GM23338 (cell line): ENCODE measurements around the gene TMEM200A. TPM values are rescaled to one million over a fixed set of nuclear protein-coding genes. Genes with fewer than 3 reads are reported as not detected.

ENCODE experiments used
- ATAC-seq: fragments of 200-7000 bp; cut with Tn5 transposase; 3 replicates; pipeline ENCODE4 v1.9.1; 2020
- DNase-seq: peaks from one replicate; pipeline ENCODE4 v3.0.0-alpha.2; 2015; ENCODE audit warnings: low spot score
- H2AFZ ChIP-seq: fragments of 200-600 bp; sonication (generic); 2 replicates; pipeline ENCODE4 v1.8.0; 2016; ENCODE audit warnings: antibody characterized with exemption, mild to moderate bottlenecking, moderate library complexity
- H3F3A ChIP-seq: fragments of 200-600 bp; sonication (generic); replicated peaks from 2 replicates; pipeline ENCODE4 v1.8.0; 2017; ENCODE audit warnings: antibody characterized with exemption, mixed run types, low read depth
- H3K27ac ChIP-seq: fragments of 200-600 bp; sonication (generic); 2 replicates; pipeline ENCODE4 v1.6.1; 2016; ENCODE audit warnings: low read depth
- H3K27me3 ChIP-seq: fragments of 200-600 bp; sonication (generic); 2 replicates; pipeline ENCODE4 v1.8.0; 2016; ENCODE audit warnings: mild to moderate bottlenecking, mixed run types, moderate library complexity; ENCODE audit not compliant: insufficient read depth
- H3K36me3 ChIP-seq: fragments of 200-600 bp; sonication (generic); 2 replicates; pipeline ENCODE4 v1.8.0; 2016; ENCODE audit warnings: mild to moderate bottlenecking; ENCODE audit not compliant: insufficient read depth
- H3K4me1 ChIP-seq: fragments of 200-600 bp; sonication (generic); 2 replicates; pipeline ENCODE4 v1.8.0; 2016; ENCODE audit warnings: mild to moderate bottlenecking, moderate library complexity; ENCODE audit not compliant: insufficient read depth
- H3K4me2 ChIP-seq: fragments of 200-600 bp; sonication (generic); 2 replicates; pipeline ENCODE4 v1.7.1; 2017; ENCODE audit warnings: mixed run types
- H3K4me3 ChIP-seq: fragments of 200-600 bp; sonication (generic); 2 replicates; pipeline ENCODE4 v1.6.1; 2016; ENCODE audit warnings: mixed run types
- H3K79me2 ChIP-seq: fragments of 200-600 bp; sonication (generic); replicated peaks from 2 replicates; pipeline ENCODE4 v1.8.0; 2017; ENCODE audit warnings: mild to moderate bottlenecking; ENCODE audit not compliant: insufficient read depth
- H3K9me2 ChIP-seq: fragments of 200-600 bp; sonication (generic); 2 replicates; pipeline ENCODE4 v1.8.0; 2017; ENCODE audit not compliant: insufficient read depth
- H4K20me1 ChIP-seq: fragments of 200-600 bp; sonication (generic); replicated peaks from 2 replicates; pipeline ENCODE4 v1.8.0; 2017; ENCODE audit warnings: mild to moderate bottlenecking; ENCODE audit not compliant: insufficient read depth
- H3K27ac Mint-ChIP-seq: 2 replicates; pipeline ENCODE4 v1.8.0; 2020; ENCODE audit warnings: inconsistent platforms, mild to moderate bottlenecking, moderate library complexity, mixed read lengths
- H3K27me3 Mint-ChIP-seq: 3 replicates; pipeline ENCODE4 v1.8.0; 2022; ENCODE audit warnings: low read depth, mild to moderate bottlenecking, moderate library complexity, mixed read lengths, inconsistent platforms; ENCODE audit not compliant: insufficient read depth, poor library complexity
- H3K36me3 Mint-ChIP-seq: 3 replicates; pipeline ENCODE4 v1.8.0; 2021; ENCODE audit warnings: low read depth, mild to moderate bottlenecking, inconsistent platforms, moderate library complexity, mixed read lengths
- H3K4me1 Mint-ChIP-seq: 3 replicates; pipeline ENCODE4 v1.8.0; 2020; ENCODE audit warnings: mild to moderate bottlenecking, inconsistent platforms, mixed read lengths
- H3K4me3 Mint-ChIP-seq: 3 replicates; pipeline ENCODE4 v1.8.0; 2021; ENCODE audit warnings: moderate library complexity, mild to moderate bottlenecking, inconsistent platforms, mixed read lengths
- H3K9me3 Mint-ChIP-seq: 3 replicates; pipeline ENCODE4 v1.8.0; 2020; ENCODE audit warnings: moderate library complexity, mild to moderate bottlenecking, inconsistent platforms, mixed read lengths
- CREB1 ChIP-seq: fragments of 250-450 bp; sonication (Bioruptor Pico); IDR thresholded peaks from 2 replicates; pipeline ENCODE4 v1.5.0; 2020; ENCODE audit warnings: low read depth, mild to moderate bottlenecking, moderate library complexity
- EZH2 ChIP-seq: fragments of 200-600 bp; sonication (generic); IDR thresholded peaks from one replicate; pipeline ENCODE4 v1.8.0; 2017; ENCODE audit warnings: antibody characterized with exemption, mild to moderate bottlenecking, low read depth; ENCODE audit not compliant: unreplicated experiment
- EZH2phosphoT487 ChIP-seq: fragments of 200-600 bp; sonication (generic); IDR thresholded peaks from one replicate; pipeline ENCODE4 v1.8.1; 2018; ENCODE audit warnings: antibody characterized with exemption; ENCODE audit not compliant: unreplicated experiment
- JUNB ChIP-seq: IDR thresholded peaks from one replicate; pipeline ENCODE4 v1.6.1; 2016; ENCODE audit warnings: antibody characterized with exemption; ENCODE audit not compliant: unreplicated experiment
- NANOG ChIP-seq: IDR thresholded peaks from 2 replicates; pipeline ENCODE4 v1.6.1; 2016; ENCODE audit warnings: antibody characterized with exemption, borderline replicate concordance
- POLR2AphosphoS5 ChIP-seq: IDR thresholded peaks from 2 replicates; pipeline ENCODE4 v1.6.1; 2016; ENCODE audit warnings: antibody characterized with exemption, low read depth
- STAT1 ChIP-seq: IDR thresholded peaks from one replicate; pipeline ENCODE4 v1.6.1; 2016; ENCODE audit warnings: antibody characterized with exemption; ENCODE audit not compliant: unreplicated experiment
- ZNF114 ChIP-seq: fragments of 250-450 bp; sonication (Bioruptor Pico); IDR thresholded peaks from 2 replicates; pipeline ENCODE4 v1.5.0; 2020; ENCODE audit warnings: mild to moderate bottlenecking, moderate library complexity
- ZNF331 ChIP-seq: fragments of 250-450 bp; sonication (Bioruptor Pico); IDR thresholded peaks from 2 replicates; pipeline ENCODE4 v1.5.0; 2020; ENCODE audit warnings: low read depth, mild to moderate bottlenecking, moderate library complexity
- polyA plus RNA-seq: library from polyadenylated mRNA; unstranded; fragments of >200 nt; fragmentation: Nextera tagmentation; extraction: Ambion mirVana; gene quantifications from 2 replicates; pipeline ENCODE4 v1.2.1, GENCODE V29; 2016
- total RNA-seq: library from RNA; depleted of rRNA; stranded (reverse); fragments of >200 nt; shearing (Covaris generic); gene quantifications from 2 replicates; pipeline ENCODE4 v1.2.3, GENCODE V29; 2014
- TF ChIP-seq, protein P1 (sequence below): IDR thresholded peaks from one replicate; pipeline ENCODE4 v1.6.1; 2018; ENCODE audit warnings: antibody characterized with exemption; ENCODE audit not compliant: unreplicated experiment
- TF ChIP-seq, protein P2 (sequence below): fragments of 250-450 bp; sonication (Bioruptor Pico); IDR thresholded peaks from 2 replicates; pipeline ENCODE4 v1.5.0; 2020; ENCODE audit warnings: mild to moderate bottlenecking, moderate library complexity
- TF ChIP-seq, protein P3 (sequence below), 2 experiments: fragments of 200-600 bp in 1 of 2; sonication (generic) in 1 of 2; conservative IDR thresholded peaks; 2 replicates each; pipeline versions ENCODE4 v1.5.1 to v1.6.1; 2016 to 2017; ENCODE audit warnings: antibody characterized with exemption in 2 of 2, low read depth in 2 of 2, mild to moderate bottlenecking in 2 of 2, moderate library complexity in 1 of 2

Gene TMEM200A
- total and polyA plus RNA-seq, 2 experiments from 2014 or later, result 7.1 to 22.7 TPM

DNA sequence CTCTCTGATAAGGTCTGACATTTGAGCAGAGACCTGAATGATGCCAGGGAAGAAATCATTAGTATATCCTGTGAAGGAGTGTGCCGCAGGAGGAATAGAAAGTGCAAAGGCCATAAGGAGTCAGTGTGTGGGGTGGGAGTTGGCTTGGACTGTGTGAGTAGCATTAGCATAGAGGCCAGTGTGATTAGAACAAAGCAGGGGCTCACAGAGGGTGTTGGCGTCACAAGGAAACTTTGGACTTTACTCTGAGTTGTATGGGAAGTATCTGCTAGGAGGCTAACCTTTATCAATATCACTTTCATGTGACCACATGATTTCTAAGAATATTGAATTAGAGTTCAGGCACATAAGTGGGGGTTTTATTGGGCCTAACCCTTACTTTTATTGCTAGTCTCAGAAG, 12.1 kb downstream of the TMEM200A start:
- Histone ChIP-seq H3K27me3 (no peaks in the 10 kb centered on the region), H2AFZ (no peak overlapping the region), H3K4me1 (peaks cover 42% of the 10 kb centered on the region), H3K27ac (no peak overlapping the region), H3K9me2 (no peaks in the 10 kb centered on the region), H3K36me3 (no peaks in the 10 kb centered on the region), H3K79me2 (peaks cover 52% of the 10 kb centered on the region), H3F3A (no peaks in the 10 kb centered on the region), H3K4me2 (peak overlapping the region; percentile 28; the same call in 1 of the 2 replicates), H3K4me3 (no peak overlapping the region), H4K20me1 (no peaks in the 10 kb centered on the region)
- Mint-ChIP-seq H3K4me1 (peaks cover 44% of the 10 kb centered on the region), H3K36me3 (peaks cover 2% of the 10 kb centered on the region; the same call in 2 of the 3 replicates), H3K4me3 (no peak overlapping the region), H3K27me3 (peaks cover 2% of the 10 kb centered on the region), H3K9me3 (no peaks in the 10 kb centered on the region), H3K27ac (no peak overlapping the region)
- TF ChIP-seq ZNF114 (CRISPR knock-in tag) (no peak), JUNB (no peak), POLR2AphosphoS5 (no peak), ZNF331 (CRISPR knock-in tag) (no peak), EZH2 (no peak), EZH2phosphoT487 (no peak), STAT1 (no peak), NANOG (no peak), CREB1 (no peak)
- TF ChIP-seq, protein P1, sequence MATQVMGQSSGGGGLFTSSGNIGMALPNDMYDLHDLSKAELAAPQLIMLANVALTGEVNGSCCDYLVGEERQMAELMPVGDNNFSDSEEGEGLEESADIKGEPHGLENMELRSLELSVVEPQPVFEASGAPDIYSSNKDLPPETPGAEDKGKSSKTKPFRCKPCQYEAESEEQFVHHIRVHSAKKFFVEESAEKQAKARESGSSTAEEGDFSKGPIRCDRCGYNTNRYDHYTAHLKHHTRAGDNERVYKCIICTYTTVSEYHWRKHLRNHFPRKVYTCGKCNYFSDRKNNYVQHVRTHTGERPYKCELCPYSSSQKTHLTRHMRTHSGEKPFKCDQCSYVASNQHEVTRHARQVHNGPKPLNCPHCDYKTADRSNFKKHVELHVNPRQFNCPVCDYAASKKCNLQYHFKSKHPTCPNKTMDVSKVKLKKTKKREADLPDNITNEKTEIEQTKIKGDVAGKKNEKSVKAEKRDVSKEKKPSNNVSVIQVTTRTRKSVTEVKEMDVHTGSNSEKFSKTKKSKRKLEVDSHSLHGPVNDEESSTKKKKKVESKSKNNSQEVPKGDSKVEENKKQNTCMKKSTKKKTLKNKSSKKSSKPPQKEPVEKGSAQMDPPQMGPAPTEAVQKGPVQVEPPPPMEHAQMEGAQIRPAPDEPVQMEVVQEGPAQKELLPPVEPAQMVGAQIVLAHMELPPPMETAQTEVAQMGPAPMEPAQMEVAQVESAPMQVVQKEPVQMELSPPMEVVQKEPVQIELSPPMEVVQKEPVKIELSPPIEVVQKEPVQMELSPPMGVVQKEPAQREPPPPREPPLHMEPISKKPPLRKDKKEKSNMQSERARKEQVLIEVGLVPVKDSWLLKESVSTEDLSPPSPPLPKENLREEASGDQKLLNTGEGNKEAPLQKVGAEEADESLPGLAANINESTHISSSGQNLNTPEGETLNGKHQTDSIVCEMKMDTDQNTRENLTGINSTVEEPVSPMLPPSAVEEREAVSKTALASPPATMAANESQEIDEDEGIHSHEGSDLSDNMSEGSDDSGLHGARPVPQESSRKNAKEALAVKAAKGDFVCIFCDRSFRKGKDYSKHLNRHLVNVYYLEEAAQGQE, result no peak
- TF ChIP-seq, protein P2, sequence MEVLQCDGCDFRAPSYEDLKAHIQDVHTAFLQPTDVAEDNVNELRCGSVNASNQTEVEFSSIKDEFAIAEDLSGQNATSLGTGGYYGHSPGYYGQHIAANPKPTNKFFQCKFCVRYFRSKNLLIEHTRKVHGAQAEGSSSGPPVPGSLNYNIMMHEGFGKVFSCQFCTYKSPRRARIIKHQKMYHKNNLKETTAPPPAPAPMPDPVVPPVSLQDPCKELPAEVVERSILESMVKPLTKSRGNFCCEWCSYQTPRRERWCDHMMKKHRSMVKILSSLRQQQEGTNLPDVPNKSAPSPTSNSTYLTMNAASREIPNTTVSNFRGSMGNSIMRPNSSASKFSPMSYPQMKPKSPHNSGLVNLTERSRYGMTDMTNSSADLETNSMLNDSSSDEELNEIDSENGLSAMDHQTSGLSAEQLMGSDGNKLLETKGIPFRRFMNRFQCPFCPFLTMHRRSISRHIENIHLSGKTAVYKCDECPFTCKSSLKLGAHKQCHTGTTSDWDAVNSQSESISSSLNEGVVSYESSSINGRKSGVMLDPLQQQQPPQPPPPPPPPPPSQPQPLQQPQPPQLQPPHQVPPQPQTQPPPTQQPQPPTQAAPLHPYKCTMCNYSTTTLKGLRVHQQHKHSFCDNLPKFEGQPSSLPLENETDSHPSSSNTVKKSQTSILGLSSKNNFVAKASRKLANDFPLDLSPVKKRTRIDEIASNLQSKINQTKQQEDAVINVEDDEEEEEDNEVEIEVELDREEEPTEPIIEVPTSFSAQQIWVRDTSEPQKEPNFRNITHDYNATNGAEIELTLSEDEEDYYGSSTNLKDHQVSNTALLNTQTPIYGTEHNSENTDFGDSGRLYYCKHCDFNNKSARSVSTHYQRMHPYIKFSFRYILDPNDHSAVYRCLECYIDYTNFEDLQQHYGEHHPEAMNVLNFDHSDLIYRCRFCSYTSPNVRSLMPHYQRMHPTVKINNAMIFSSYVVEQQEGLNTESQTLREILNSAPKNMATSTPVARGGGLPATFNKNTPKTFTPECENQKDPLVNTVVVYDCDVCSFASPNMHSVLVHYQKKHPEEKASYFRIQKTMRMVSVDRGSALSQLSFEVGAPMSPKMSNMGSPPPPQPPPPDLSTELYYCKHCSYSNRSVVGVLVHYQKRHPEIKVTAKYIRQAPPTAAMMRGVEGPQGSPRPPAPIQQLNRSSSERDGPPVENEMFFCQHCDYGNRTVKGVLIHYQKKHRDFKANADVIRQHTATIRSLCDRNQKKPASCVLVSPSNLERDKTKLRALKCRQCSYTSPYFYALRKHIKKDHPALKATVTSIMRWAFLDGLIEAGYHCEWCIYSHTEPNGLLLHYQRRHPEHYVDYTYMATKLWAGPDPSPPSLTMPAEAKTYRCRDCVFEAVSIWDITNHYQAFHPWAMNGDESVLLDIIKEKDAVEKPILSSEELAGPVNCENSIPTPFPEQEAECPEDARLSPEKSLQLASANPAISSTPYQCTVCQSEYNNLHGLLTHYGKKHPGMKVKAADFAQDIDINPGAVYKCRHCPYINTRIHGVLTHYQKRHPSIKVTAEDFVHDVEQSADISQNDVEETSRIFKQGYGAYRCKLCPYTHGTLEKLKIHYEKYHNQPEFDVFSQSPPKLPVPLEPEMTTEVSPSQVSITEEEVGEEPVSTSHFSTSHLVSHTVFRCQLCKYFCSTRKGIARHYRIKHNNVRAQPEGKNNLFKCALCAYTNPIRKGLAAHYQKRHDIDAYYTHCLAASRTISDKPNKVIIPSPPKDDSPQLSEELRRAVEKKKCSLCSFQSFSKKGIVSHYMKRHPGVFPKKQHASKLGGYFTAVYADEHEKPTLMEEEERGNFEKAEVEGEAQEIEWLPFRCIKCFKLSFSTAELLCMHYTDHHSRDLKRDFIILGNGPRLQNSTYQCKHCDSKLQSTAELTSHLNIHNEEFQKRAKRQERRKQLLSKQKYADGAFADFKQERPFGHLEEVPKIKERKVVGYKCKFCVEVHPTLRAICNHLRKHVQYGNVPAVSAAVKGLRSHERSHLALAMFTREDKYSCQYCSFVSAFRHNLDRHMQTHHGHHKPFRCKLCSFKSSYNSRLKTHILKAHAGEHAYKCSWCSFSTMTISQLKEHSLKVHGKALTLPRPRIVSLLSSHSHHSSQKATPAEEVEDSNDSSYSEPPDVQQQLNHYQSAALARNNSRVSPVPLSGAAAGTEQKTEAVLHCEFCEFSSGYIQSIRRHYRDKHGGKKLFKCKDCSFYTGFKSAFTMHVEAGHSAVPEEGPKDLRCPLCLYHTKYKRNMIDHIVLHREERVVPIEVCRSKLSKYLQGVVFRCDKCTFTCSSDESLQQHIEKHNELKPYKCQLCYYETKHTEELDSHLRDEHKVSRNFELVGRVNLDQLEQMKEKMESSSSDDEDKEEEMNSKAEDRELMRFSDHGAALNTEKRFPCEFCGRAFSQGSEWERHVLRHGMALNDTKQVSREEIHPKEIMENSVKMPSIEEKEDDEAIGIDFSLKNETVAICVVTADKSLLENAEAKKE (CRISPR knock-in tag), result no peak
- TF ChIP-seq, protein P3, sequence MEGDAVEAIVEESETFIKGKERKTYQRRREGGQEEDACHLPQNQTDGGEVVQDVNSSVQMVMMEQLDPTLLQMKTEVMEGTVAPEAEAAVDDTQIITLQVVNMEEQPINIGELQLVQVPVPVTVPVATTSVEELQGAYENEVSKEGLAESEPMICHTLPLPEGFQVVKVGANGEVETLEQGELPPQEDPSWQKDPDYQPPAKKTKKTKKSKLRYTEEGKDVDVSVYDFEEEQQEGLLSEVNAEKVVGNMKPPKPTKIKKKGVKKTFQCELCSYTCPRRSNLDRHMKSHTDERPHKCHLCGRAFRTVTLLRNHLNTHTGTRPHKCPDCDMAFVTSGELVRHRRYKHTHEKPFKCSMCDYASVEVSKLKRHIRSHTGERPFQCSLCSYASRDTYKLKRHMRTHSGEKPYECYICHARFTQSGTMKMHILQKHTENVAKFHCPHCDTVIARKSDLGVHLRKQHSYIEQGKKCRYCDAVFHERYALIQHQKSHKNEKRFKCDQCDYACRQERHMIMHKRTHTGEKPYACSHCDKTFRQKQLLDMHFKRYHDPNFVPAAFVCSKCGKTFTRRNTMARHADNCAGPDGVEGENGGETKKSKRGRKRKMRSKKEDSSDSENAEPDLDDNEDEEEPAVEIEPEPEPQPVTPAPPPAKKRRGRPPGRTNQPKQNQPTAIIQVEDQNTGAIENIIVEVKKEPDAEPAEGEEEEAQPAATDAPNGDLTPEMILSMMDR (conservative IDR thresholded peaks at IDR 0.05; ENCODE audit: low read depth in 2 of 2), result no peak
- ATAC-seq (peak; percentile 67), DNase-seq (no peak)
